Endometrial microvascular endothelial cells (primary cell): Measurements from ENCODE around the gene THAP9. TPM values are rescaled to one million over a fixed set of nuclear protein-coding genes. Genes with fewer than 3 reads are reported as not detected.
"Not testable (repeated sequence)": the region's sequence is repeated elsewhere in the genome, so short reads cannot be mapped to it uniquely, and the experiment has no call there.

ENCODE experiments used
- in situ Hi-C: cut with HindIII; loops from 2 replicates; pipeline ENCODE4 v1.10.0; 2017; ENCODE audit warnings: low sequenced_read_pairs, low pct_unique_long_range_greater_than_20kb; ENCODE audit errors: inconsistent ontology term
- total RNA-seq: library from RNA; depleted of rRNA; stranded (reverse); fragments of >200 nt; gene quantifications from one replicate; pipeline ENCODE4 v1.2.3, GENCODE V29; 2015; ENCODE audit errors: inconsistent ontology term

THAP9 gene, protein sequence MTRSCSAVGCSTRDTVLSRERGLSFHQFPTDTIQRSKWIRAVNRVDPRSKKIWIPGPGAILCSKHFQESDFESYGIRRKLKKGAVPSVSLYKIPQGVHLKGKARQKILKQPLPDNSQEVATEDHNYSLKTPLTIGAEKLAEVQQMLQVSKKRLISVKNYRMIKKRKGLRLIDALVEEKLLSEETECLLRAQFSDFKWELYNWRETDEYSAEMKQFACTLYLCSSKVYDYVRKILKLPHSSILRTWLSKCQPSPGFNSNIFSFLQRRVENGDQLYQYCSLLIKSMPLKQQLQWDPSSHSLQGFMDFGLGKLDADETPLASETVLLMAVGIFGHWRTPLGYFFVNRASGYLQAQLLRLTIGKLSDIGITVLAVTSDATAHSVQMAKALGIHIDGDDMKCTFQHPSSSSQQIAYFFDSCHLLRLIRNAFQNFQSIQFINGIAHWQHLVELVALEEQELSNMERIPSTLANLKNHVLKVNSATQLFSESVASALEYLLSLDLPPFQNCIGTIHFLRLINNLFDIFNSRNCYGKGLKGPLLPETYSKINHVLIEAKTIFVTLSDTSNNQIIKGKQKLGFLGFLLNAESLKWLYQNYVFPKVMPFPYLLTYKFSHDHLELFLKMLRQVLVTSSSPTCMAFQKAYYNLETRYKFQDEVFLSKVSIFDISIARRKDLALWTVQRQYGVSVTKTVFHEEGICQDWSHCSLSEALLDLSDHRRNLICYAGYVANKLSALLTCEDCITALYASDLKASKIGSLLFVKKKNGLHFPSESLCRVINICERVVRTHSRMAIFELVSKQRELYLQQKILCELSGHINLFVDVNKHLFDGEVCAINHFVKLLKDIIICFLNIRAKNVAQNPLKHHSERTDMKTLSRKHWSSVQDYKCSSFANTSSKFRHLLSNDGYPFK
- 0.56 TPM for total RNA-seq

DNA sequence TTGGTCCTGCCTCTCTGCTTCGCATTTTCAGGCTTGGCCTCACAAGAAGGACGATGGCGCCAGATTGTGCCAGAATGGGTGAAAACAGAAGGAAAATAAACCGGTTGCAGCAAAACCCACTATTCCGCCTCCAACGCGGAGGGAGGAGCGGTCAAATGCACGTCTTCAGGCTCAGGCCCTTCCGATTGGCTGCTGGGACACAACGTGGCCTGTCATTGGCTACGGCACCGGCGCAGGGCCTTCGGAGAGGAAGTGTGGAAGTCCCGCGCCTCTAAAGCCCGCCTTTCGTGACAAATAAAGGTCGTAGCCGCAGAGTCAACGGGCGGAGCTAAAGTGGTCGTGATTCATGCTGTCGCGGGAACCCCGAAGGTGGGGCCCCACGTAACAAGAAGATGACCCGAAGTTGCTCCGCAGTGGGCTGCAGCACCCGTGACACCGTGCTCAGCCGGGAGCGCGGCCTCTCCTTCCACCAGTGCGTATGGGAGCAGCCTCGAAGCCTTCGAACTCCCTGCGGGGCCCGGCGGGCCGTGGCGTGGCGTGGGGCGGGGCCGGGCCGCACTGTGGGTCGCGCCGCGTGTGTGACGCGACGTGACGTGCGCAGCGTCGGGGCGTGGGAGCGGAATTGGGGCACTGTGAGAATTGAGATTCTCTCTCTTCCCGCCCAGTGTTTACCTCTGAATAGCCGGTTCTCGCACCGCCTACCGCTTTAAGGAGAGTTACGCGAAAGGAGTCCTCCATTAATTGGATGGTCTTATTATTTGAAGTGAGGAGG, at the start of gene THAP9:
TSS of gene THAP9 (plus strand) at position 325 of the 772 bp plus-strand sequence. CDS start at position 393, 68 bp downstream.
- in situ Hi-C loops, result no loop called here

DNA sequence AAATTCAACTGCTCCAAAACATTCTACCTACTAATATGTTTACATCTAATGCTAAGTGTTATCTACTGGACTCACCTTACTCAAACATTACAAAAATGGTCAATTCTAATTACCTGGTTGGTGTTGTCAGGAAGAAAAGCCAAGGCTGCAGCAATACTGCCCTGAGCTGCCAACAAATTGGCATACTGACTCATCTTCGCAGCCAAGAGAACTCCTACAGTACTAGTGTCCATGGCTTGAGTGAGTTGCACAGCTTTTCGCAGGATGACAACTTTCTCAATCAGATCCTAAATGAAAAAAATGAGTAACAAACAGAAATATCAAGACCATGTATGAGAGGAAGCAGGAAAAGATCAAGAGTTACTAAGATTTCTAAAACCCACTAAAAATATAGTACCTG, 49.2 kb upstream of the THAP9 start:
- in situ Hi-C loops, result no loop called here

DNA sequence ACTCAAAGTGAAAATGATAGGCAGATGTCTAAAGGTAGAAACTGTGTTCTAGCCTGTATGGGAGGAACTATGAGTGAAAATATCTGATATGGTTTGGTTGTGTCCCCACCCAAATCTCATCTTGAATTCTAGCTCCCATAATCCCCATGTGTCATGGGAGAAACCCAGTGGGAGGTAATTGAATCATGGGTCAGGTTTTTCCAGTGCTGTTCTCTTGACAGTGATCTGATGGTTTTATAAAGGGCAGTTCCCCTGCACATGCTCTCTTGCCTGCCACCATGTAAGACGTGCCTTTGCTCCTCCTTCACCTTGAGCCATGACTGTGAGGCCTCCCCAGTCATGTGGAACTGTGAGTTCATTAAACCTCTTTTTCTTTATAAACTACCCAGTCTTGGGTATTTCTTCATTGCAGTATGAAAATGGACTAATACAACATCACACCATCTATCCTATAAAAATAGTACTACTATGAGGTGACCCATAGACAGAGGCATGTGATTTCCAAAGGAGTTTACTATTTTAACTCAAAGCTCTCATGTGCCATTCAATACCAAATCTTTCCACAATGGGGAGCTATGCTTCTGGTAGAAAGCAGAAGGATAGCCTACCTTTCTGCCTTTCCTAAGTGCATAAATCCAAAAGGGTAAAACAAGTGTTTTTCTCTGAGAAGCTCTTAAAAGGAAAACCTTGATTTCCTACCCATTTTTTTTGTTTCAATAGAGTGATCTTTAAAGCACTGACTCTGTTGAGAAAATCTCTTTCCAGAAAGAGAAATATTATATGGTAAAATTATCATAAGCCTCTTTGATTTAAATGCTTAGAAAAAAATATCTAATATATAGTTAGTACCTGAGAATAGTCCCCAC, 48.4 kb upstream of the THAP9 start:
- in situ Hi-C loops, result no loop called here

DNA sequence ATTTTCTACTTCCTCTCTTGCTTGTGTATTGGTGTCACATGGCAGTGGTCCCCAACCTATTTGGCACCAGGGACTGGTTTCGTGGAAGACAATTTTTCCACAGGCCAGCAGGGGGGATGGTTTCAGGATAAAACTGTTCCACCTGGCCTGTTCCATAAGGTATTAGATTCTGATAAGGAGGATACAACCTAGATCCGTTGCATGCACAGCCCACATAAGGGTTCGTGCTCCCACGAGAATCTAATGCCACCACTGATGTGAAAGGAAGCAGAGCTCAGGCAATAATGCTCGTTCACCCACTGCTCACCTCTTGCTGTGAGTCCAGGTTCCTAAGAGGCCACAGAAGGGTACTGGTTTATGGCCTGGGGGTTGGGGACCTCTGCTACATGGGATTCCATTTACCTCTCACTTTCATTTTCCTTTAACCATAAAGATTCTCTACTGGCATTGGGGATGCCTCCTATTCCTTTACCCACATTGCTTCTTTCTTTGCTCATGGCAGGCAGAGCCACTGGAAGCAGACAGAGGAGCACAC, 47.7 kb upstream of the THAP9 start:
- in situ Hi-C loops, result no loop called here

DNA sequence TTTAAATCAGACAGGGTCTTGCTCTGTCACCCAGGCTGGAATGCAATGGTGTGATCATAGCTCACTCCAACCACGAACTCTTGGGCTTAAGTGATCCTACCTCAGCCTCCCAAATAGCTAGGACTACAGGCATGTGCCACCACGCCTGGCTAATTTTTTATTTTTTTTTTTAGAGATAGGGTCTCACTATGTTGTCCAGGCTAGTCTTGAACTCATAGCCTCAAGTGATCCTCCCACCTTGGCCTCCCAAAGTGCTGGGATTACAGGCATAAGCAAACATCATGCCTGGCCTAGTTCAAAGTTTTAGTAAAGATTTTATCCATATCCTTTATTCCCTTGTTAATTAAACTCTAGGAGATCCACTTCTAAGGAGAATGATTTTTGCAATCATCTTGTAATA, 40.0 kb upstream of the THAP9 start:
- in situ Hi-C loops, result not testable (repeated sequence)

DNA sequence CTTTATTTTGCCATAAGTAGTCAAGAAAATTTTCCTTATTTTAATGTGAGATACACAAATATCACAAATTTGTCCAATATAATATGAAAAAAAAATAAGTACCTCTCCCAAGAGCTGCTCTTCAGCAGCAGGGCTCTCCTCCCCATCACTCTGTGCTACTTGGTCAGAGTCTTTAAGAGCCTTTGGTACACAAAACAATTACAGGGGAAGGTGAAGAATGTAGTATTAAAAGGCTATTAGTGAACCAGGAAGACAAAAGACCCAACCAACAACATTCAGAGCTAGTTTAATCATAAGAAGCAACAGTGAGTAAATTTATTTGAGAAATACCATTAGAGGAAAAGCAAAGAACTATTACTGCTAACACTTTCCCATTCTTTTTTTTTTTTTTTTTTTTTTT, 39.0 kb upstream of the THAP9 start:
- in situ Hi-C loops, result no loop called here

DNA sequence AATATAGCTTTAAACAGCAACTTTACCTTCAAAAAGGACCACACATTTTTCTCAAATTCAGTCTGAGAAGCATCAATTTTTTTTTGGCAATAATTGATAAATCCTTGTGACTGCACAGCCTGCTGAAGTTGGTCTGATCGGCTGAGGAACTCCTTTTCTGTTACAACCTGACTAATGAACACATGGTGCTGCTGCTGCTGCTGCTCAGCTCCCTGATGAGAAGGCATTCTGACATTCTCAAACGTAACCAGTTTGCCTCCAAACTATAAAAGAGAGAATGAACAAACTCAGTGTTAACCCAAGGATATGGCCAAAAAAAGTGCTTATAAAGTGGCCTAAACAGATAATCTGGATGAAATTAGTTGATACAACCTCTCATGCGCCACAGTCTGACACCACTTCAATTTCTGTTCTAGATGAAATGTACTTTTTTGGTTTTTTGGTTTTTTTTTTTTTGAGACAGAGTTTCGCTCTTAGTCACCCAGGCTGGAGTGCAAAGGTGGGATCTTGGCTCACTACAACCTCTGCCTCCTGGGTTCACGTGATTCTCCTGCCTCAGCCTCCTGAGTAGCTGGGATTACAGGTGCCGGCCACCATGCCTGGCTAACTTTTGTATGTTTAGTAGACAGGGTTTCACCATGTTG, 36.1 kb upstream of the THAP9 start:
- in situ Hi-C loops, result no loop called here

DNA sequence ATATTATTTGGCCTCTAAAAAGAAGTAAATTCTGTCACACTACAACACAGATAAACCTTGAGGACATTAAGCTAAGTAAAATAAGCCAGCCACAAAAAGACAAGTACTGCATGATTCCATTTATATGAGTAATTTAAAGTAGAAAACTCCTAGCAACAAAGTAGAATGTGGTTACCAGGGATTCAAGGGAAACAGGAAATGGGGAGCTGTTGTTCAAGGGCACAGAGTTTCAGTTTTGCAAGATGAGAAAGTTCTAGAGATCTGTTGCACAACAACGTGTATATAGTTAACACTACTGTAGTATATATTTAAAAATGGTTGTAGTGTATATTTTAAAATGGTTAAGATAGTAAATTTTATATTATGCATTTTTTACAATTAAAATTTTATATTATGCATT, 34.9 kb upstream of the THAP9 start:
- in situ Hi-C loops, result no loop called here

DNA sequence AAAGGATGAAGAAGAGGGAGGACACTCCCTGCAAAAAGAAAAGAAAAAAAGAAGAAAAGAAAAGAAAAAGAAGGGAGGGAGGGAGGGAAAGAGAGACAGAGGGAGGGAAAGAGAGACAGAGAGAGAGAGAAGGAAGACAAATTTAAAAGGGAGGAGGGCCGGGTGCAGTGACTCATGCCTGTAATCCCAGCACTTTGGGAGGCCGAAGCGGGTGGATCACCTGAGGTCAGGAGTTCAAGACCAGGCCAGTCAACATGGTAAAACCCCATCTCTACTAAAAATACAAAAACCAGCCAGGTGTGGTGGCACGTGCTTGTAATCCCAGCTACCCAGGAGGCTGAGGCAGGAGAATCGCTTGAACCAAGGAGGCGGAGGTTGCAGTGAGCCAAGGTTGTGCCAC, 34.5 kb upstream of the THAP9 start:
- in situ Hi-C loops, result not testable (repeated sequence)

DNA sequence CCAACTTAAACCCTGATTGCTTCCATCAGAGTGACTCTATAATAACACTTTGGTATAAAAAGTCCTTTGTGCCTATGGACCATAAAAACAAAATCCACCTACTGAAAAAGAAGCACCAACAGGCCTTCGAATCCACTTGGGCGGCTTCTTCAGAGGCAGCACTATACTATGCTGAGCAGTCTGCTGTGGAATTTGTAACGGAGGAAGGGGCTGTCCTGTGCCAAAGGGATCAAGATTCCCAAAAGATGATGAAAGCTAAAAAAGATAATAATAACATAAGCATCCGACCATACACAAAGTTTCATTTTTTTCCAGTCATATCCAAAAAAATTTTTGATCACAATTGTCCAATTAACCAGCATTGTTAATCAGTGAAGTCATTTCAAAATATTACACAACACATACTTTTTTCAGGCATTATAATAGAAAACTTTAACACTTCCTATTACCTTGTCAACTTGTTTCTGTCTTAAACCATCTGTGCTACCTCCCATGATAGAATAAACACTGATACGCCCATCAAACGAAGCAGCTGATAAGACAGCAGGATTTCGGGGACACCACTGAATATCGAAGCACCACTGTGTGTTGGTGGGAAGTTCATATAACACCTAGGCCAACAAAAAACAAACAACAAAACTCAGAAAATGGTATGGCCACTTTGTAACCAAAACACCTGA, 33.7 kb upstream of the THAP9 start:
- in situ Hi-C loops, result no loop called here

DNA sequence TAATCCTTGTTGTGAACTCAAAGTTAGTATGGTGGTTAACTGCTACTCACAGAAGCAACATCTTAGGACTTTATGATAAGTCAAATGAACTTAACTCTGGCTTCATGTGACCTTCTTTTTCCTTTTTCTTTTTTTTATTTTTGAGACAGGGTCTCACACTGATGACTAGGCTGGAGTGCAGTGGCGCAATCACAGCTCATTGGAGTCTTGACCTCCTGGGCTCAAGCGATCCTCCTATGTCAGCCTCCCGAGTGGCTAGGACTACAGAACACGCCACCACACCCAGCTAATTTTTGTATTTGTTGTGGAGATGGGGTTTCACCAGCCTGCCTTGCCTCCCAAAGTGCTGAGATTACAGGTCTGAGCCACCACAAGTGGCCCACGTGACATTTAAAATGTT, 32.0 kb upstream of the THAP9 start:
- in situ Hi-C loops, result no loop called here

DNA sequence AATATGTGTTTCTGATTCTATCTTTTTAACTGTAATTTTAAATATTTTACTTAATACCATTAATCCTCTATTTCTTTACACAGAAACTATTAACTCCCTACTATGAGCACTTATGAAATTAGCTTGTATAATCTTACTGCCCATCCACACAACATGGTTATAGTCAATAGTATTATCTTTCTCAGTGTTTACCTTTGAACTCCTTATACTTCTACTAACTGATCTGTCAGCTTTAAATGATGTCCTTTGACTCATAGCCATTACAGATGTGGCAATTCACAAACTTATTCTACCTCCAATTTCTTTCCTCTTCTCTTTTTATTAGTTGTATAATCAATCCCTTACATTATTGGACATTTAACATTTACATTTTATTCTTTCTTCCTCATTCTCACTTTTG, 15.1 kb upstream of the THAP9 start:
- in situ Hi-C loops, result no loop called here

DNA sequence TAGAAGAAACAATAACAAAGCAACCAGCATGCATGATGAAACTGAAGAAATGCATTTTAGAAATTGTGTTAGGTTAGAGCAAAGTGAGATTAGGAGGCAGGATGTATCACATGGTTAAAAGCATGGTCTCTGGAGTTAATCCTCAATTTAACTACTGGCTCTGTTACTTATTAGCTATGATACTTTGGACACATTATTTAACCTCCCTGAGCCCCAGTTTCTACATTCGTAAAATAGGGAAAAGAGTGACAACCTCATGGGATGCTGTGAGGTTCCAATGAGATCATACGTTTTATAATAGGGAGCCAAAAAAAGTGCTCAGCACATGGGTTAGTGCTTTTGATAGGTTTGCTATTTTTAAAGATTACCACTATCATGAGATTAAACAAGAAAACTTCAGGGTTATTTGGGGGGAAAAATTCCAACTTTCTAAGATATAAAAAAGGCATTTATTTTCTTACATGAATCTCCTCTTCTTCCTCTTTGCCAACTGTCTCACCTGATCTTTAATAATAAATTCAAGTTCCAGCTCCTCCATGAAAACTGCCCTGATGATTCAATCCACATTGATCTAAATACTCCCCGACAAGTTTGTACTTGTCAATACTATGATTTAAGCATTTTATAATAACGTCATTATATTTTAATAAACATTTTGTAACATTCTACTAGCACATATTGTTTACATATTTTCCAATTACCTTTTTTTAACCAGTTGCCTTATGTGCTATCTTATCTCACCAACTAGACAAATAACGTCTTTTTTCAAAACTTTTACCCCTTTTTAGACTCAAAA, 14.2 kb upstream of the THAP9 start:
- in situ Hi-C loops, result no loop called here

DNA sequence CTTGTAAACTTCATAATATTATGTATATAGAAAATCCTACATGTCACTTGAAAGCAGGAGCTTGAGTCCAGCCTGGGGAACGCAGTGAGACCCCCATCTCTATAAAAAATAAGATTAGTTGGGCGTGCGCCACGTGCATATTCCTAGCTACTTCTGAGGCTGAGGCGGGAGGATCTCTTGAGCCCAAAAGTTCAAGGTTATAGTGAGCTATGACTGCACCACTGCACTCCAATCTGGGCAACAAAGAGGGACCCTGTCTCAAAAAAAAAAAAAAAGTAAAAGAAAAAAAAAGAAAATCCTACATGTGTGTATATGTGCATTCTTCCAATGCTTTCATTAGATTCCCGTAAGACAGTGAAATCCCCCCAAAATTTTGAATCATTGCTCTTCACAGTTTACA, 11.2 kb upstream of the THAP9 start:
- in situ Hi-C loops, result no loop called here

DNA sequence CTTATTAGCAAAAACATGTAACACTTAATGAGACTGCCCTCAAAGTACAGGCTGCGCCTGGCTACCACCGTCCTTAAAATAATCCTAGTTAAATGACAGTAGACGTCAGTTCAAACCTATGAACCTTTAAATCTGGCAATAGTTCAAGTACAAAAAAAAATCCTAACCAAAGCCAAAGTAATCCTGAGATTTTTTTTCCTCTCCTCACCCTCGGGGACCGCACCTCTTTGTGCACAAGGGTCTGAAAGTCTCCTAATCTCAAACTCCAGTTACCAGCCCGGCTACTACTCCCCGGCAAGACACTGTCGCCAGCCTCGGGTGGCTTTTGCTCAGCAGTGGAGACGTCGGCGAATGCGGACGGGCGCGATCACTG, 10.0 kb upstream of the THAP9 start:
- in situ Hi-C loops, result no loop called here

DNA sequence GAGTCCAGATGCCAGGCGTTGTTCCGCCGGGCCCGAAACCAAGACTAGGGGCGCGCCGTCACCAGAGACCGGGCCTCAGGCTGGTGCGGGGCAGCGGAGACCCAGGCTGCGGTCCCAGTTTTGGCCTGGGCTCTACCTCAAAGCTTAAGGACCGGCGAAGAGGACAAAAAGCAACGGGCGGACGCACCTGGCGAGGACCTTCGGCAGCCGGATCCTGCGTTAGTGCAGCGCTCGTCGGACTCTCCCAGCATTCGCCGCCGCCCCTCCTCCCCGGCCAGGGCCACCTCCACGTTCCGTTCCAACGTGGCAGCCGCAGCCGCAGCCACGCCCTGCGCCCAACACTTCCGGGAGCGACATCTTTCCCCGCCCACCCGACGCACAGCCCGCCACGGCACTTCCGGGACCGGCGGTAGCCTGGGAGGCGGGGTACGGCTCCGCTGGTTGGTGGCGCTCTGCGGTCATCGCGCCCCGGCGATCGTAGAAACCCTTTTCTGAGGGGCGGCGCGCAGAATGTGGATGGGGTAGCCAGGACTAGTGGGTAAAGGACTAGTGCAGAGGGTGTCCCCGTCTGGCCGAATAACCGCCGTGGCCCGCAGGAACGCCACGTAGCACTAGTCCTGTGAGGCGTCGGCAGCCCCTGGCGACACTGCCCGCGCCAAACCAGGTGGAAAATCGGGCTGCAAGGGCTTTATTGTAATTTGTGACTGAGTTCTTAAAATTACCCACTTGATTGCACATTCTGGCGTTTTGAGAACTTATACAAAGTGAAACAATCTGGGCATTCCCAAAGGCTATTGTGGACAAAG, 9.4 kb upstream of the THAP9 start, which contains the start of gene SEC31A:
TSS of gene SEC31A (minus strand) at position 253 of the 806 bp plus-strand sequence. CDS start 9,217 bp downstream, outside the sequence.
- in situ Hi-C loops, result no loop called here
